Panc1 (cell line): Measurements from ENCODE around the gene STRN3.

Experiments used
- CTCF ChIP-seq: fragments of 450-650 bp; IDR thresholded peaks from 2 replicates; pipeline ENCODE4 v1.5.1; 2017; ENCODE audit warnings: mild to moderate bottlenecking
- REST ChIP-seq, 2 experiments: IDR thresholded peaks; 2 replicates each; pipeline ENCODE4 v1.6.1; 2011 to 2012; ENCODE audit warnings: low read depth in 2 of 2, control low read depth in 1 of 2, low read length in 1 of 2, mild to moderate bottlenecking in 1 of 2, moderate library complexity in 1 of 2; ENCODE audit not compliant: insufficient read depth in 1 of 2

GRCh38 chr14:30875788-30876053, 150.5 kb downstream of the STRN3 start:
- TF ChIP-seq REST (IDR thresholded peaks at IDR 0.05; ENCODE audit: insufficient read depth in 1 of 2, low read depth in 2 of 2, low read length in 1 of 2) (no peak), CTCF (no peak)
